WTC11 (cell line): Measurements from ENCODE around the gene CPT1B. TPM values are rescaled to one million over a fixed set of nuclear protein-coding genes. Genes with fewer than 3 reads are reported as not detected.
A peak's percentile ranks its signal among the peaks of the same experiment; 100 is the strongest.

Source experiments
- ATAC-seq: fragments of 200-7000 bp; cut with Tn5 transposase; 2 replicates; pipeline ENCODE4 v1.10.0; 2021; ENCODE audit warnings: mild to moderate bottlenecking, moderate library complexity
- CTCF ChIA-PET: fragments of 300-600 bp; sonication (Branson Sonifier 250); formaldehyde crosslinking; loops from one replicate; lab custom pipeline; 2021; ENCODE audit warnings: antibody characterized with exemption; lab: Charles Lee
- POLR2A ChIA-PET: fragments of 350-600 bp; sonication (Branson Sonifier 250); formaldehyde crosslinking; loops from one replicate; lab custom pipeline; 2021; ENCODE audit warnings: antibody characterized with exemption; lab: Charles Lee
- DNase-seq: peaks from one replicate; pipeline ENCODE4 v3.0.0; 2021; ENCODE audit warnings: low spot score
- H3K27ac Mint-ChIP-seq: 2 replicates; pipeline ENCODE4 v1.8.0; 2021; ENCODE audit warnings: mixed read lengths
- H3K27me3 Mint-ChIP-seq: 2 replicates; pipeline ENCODE4 v1.8.0; 2021; ENCODE audit warnings: low read depth, mild to moderate bottlenecking, moderate library complexity, mixed read lengths
- H3K36me3 Mint-ChIP-seq: 2 replicates; pipeline ENCODE4 v1.8.0; 2021; ENCODE audit warnings: mixed read lengths
- H3K4me1 Mint-ChIP-seq: 2 replicates; pipeline ENCODE4 v1.8.0; 2022; ENCODE audit warnings: mixed read lengths
- H3K4me3 Mint-ChIP-seq: 2 replicates; pipeline ENCODE4 v1.8.0; 2021; ENCODE audit warnings: mild to moderate bottlenecking, moderate library complexity, mixed read lengths
- H3K9me3 Mint-ChIP-seq: 2 replicates; pipeline ENCODE4 v1.8.0; 2021; ENCODE audit warnings: mixed read lengths
- AFF4 ChIP-seq: sonication (generic); formaldehyde crosslinking; IDR thresholded peaks from 2 replicates; pipeline ENCODE4 v1.8.1; 2023; ENCODE audit warnings: mild to moderate bottlenecking, missing genetic modification reagents, borderline replicate concordance
- ATF6 ChIP-seq: sonication (generic); formaldehyde crosslinking; IDR thresholded peaks from 2 replicates; pipeline ENCODE4 v1.8.1; 2023; ENCODE audit warnings: mild to moderate bottlenecking, missing genetic modification reagents
- CBFB ChIP-seq: sonication (generic); formaldehyde crosslinking; IDR thresholded peaks from 2 replicates; pipeline ENCODE4 v1.8.1; 2022; ENCODE audit warnings: mild to moderate bottlenecking, low read depth, missing genetic modification reagents
- CREB1 ChIP-seq: sonication (generic); formaldehyde crosslinking; IDR thresholded peaks from 2 replicates; pipeline ENCODE4 v1.8.0; 2023; ENCODE audit warnings: mild to moderate bottlenecking, missing genetic modification reagents
- CTCF ChIP-seq: fragments of 200-600 bp; IDR thresholded peaks from 2 replicates; pipeline ENCODE4 v1.8.0; 2022; ENCODE audit warnings: antibody characterized with exemption
- EMX1 ChIP-seq: fragments of 250-450 bp; sonication (Bioruptor Pico); IDR thresholded peaks from 2 replicates; pipeline ENCODE4 v1.8.0; 2021; ENCODE audit warnings: mild to moderate bottlenecking
- GTF2I ChIP-seq: fragments of 250-450 bp; sonication (Bioruptor Pico); conservative IDR thresholded peaks from 2 replicates; pipeline ENCODE4 v1.4.0; 2021; ENCODE audit warnings: mild to moderate bottlenecking
- HMGXB4 ChIP-seq: sonication (generic); formaldehyde crosslinking; IDR thresholded peaks from 2 replicates; pipeline ENCODE4 v1.8.1; 2023; ENCODE audit warnings: mild to moderate bottlenecking, moderate library complexity, missing genetic modification reagents
- IRF1 ChIP-seq: sonication (generic); formaldehyde crosslinking; IDR thresholded peaks from 2 replicates; pipeline ENCODE4 v1.8.0; 2023; ENCODE audit warnings: missing genetic modification reagents
- NFATC4 ChIP-seq: fragments of 250-450 bp; sonication (Bioruptor Pico); IDR thresholded peaks from 2 replicates; pipeline ENCODE4 v1.9.0; 2021; ENCODE audit warnings: mild to moderate bottlenecking
- NR3C1 ChIP-seq: sonication (generic); formaldehyde crosslinking; conservative IDR thresholded peaks from 2 replicates; pipeline ENCODE4 v1.8.1; 2023; ENCODE audit warnings: low read depth, mild to moderate bottlenecking, missing genetic modification reagents
- OVOL2 ChIP-seq: fragments of 250-450 bp; sonication (Bioruptor Pico); IDR thresholded peaks from 2 replicates; pipeline ENCODE4 v1.9.0; 2021; ENCODE audit warnings: mild to moderate bottlenecking, borderline replicate concordance
- PREB ChIP-seq: sonication (generic); formaldehyde crosslinking; IDR thresholded peaks from 2 replicates; pipeline ENCODE4 v1.8.1; 2022; ENCODE audit warnings: mild to moderate bottlenecking, missing genetic modification reagents, moderate library complexity, borderline replicate concordance
- RORB ChIP-seq: fragments of 250-450 bp; sonication (Bioruptor Pico); IDR thresholded peaks from 2 replicates; pipeline ENCODE4 v1.9.0; 2021; ENCODE audit warnings: mild to moderate bottlenecking
- SMAD3 ChIP-seq: sonication (generic); formaldehyde crosslinking; IDR thresholded peaks from 2 replicates; pipeline ENCODE4 v1.8.0; 2022; ENCODE audit warnings: missing genetic modification reagents, mild to moderate bottlenecking, borderline replicate concordance
- SP1 ChIP-seq: sonication (generic); formaldehyde crosslinking; conservative IDR thresholded peaks from 2 replicates; pipeline ENCODE4 v1.8.1; 2022; ENCODE audit warnings: missing genetic modification reagents
- TP53 ChIP-seq: sonication (generic); formaldehyde crosslinking; IDR thresholded peaks from 2 replicates; pipeline ENCODE4 v1.8.1; 2023; ENCODE audit warnings: mild to moderate bottlenecking, missing genetic modification reagents
- ZNF232 ChIP-seq: sonication (generic); formaldehyde crosslinking; IDR thresholded peaks from 2 replicates; pipeline ENCODE4 v1.8.0; 2022; ENCODE audit warnings: mild to moderate bottlenecking, missing genetic modification reagents
- ZNF281 ChIP-seq: sonication (generic); formaldehyde crosslinking; IDR thresholded peaks from 2 replicates; pipeline ENCODE4 v1.8.0; 2023; ENCODE audit warnings: mild to moderate bottlenecking, missing genetic modification reagents
- ZNF425 ChIP-seq: fragments of 250-450 bp; sonication (Bioruptor Pico); conservative IDR thresholded peaks from 2 replicates; pipeline ENCODE4 v1.9.0; 2021; ENCODE audit warnings: mild to moderate bottlenecking
- total RNA-seq: library from RNA; stranded (reverse); gene quantifications from 3 replicates; pipeline ENCODE4 v1.2.3, GENCODE V29; 2021

The CPT1B gene
- total RNA-seq, 1 experiment from 2014 or later: 33.7 TPM

- no peaks in the 10 kb centered on the region for H3K9me3 Mint-ChIP-seq
- H3K4me3 Mint-ChIP-seq: peak within 1 kb of the TSS; percentile 83
- no peak within 1 kb of the TSS for H3K27ac Mint-ChIP-seq
- H3K27me3 Mint-ChIP-seq: peaks cover 39% of the 10 kb centered on the region
- CTCF ChIA-PET: interaction anchor here (0.6 to 2.8 kb wide), 41 partner anchors 8 to 221 kb away, joined by 3 to 42 read pairs (median 5); partner anchors contain the start of genes ARSA, CHKB, CPT1B and KLHDC7B
- H3K4me1 Mint-ChIP-seq: peaks cover 10% of the 10 kb centered on the region
- POLR2A ChIA-PET: interaction anchor here (1.0 to 1.2 kb wide), 2 partner anchors 37 to 55 kb away, joined by 3 read pairs; partner anchors contain the start of genes LMF2, NCAPH2 and SCO2
- peak; percentile 98 for DNase-seq
- ATAC-seq: peak; percentile 96
- H3K36me3 Mint-ChIP-seq: no peaks in the 10 kb centered on the region
- TF ChIP-seq ZNF425 (CRISPR knock-in tag) (no peak), HMGXB4 (peak; percentile 58), SMAD3 (CRISPR knock-in tag) (no peak), TP53 (CRISPR knock-in tag) (no peak), ATF6 (no peak), IRF1 (CRISPR knock-in tag) (no peak), CBFB (CRISPR knock-in tag) (no peak), NR3C1 (no peak), CTCF (peak; percentile 93), ZNF281 (no peak), AFF4 (CRISPR knock-in tag) (no peak), OVOL2 (CRISPR knock-in tag) (no peak), GTF2I (CRISPR knock-in tag) (no peak), PREB (CRISPR knock-in tag) (no peak), RORB (CRISPR knock-in tag) (no peak), EMX1 (CRISPR knock-in tag) (no peak), SP1 (CRISPR knock-in tag) (peak; percentile 98), CREB1 (CRISPR knock-in tag) (no peak), ZNF232 (CRISPR knock-in tag) (no peak), NFATC4 (CRISPR knock-in tag) (no peak)
Observed at GRCh38 chr22:50562523-50563412, 15.5 kb downstream of the CPT1B start, which contains the start of gene SYCE3. TSS of gene SYCE3 (minus strand) at chr22:50562919. CDS start at chr22:50556405, 6,514 bp downstream.
